HFFc6 (cell line): ENCODE results near the gene SPTLC3. TPM values are rescaled to one million over a fixed set of nuclear protein-coding genes. Genes with fewer than 3 reads are reported as not detected.

Source experiments
- DNase-seq: peaks from one replicate; pipeline ENCODE4 v3.0.0-alpha.2; 2018
- H3K27ac Mint-ChIP-seq: 2 replicates; pipeline ENCODE4 v1.8.0; 2020; ENCODE audit warnings: mild to moderate bottlenecking, mixed read lengths
- H3K27me3 Mint-ChIP-seq: 2 replicates; pipeline ENCODE4 v1.8.0; 2021; ENCODE audit warnings: mild to moderate bottlenecking, moderate library complexity, mixed read lengths; ENCODE audit not compliant: insufficient read depth
- H3K36me3 Mint-ChIP-seq: 2 replicates; pipeline ENCODE4 v1.8.0; 2021; ENCODE audit warnings: low read depth, mixed read lengths
- H3K4me1 Mint-ChIP-seq: 2 replicates; pipeline ENCODE4 v1.8.0; 2020; ENCODE audit warnings: low read depth, mixed read lengths
- H3K4me3 Mint-ChIP-seq: 2 replicates; pipeline ENCODE4 v1.8.0; 2020; ENCODE audit warnings: mild to moderate bottlenecking, moderate library complexity, mixed read lengths
- H3K9me3 Mint-ChIP-seq: 2 replicates; pipeline ENCODE4 v1.8.0; 2020; ENCODE audit warnings: mild to moderate bottlenecking, mixed read lengths
- total RNA-seq, 6 experiments: library from RNA; stranded (reverse); fragmentation: NEBNext Ultra II Directional; extraction: Animal tissue kit (Norgen Biotek cat#: 25700); gene quantifications; 2 replicates in 1 of 6; 3 replicates in 5 of 6; pipeline ENCODE4 v1.2.3, GENCODE V29; 2021
- TF ChIP-seq, protein P1 (sequence below): fragments of 200-600 bp; sonication (generic); IDR thresholded peaks from 2 replicates; pipeline ENCODE4 v1.5.0; 2021; ENCODE audit warnings: antibody characterized with exemption, mild to moderate bottlenecking

Gene SPTLC3
- total RNA-seq, 6 experiments from 2014 or later, result not detected

DNA sequence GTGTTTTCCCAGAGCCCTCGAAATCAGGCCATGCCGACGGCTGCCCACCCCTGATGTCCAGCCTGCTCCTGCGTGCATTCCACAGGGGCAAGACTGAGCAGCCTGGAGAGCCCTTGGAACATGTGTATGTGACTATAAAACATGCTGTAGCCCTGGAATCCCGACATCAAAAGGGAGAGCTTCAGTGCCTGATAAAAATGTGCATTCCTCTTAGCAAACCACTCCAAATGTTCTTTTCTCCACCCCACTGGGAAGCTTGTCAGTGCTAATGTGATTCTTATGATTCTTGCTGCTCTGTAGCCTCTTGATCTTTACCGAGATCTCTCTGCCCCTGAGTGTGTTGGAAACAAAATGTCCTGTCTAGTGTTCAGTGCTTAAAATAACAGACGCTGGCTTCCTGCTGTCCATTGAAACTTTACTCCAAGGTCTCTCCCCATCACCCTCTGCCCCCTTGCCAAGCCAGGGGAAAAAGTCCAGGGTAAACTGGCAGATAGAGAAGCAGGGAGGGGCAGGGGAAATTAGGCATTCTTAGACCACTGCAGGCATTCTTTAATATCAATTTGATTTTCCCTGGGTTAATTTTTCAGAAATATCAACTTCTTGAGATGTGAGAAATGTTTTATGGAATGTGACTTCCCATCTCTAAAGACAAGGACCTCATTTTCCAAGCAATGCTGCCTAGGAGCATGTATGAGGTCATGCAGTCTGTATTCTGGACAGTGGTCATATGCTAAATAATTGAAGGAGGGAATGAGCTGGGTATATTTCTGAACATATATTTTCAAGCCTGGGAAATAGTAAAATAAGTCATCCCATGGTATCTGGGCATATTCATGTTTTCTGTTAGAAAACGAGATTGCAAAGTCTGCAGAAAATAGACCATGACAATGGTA, 138.5 kb downstream of the SPTLC3 start:
- DNase-seq, result no peak
- Mint-ChIP-seq H3K27ac (no peak overlapping the region), H3K4me3 (no peak overlapping the region), H3K9me3 (peaks cover 26% of the 10 kb centered on the region), H3K36me3 (no peaks in the 10 kb centered on the region), H3K4me1 (no peaks in the 10 kb centered on the region), H3K27me3 (peaks cover 2% of the 10 kb centered on the region; the same call in 1 of the 2 replicates)
- TF ChIP-seq, protein P1, sequence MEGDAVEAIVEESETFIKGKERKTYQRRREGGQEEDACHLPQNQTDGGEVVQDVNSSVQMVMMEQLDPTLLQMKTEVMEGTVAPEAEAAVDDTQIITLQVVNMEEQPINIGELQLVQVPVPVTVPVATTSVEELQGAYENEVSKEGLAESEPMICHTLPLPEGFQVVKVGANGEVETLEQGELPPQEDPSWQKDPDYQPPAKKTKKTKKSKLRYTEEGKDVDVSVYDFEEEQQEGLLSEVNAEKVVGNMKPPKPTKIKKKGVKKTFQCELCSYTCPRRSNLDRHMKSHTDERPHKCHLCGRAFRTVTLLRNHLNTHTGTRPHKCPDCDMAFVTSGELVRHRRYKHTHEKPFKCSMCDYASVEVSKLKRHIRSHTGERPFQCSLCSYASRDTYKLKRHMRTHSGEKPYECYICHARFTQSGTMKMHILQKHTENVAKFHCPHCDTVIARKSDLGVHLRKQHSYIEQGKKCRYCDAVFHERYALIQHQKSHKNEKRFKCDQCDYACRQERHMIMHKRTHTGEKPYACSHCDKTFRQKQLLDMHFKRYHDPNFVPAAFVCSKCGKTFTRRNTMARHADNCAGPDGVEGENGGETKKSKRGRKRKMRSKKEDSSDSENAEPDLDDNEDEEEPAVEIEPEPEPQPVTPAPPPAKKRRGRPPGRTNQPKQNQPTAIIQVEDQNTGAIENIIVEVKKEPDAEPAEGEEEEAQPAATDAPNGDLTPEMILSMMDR, result no peak

- TF ChIP-seq, protein P1, result no peak
- Mint-ChIP-seq H3K9me3 (peaks cover 33% of the 10 kb centered on the region), H3K36me3 (no peaks in the 10 kb centered on the region), H3K4me3 (no peak overlapping the region), H3K4me1 (no peaks in the 10 kb centered on the region), H3K27ac (no peak overlapping the region), H3K27me3 (peaks cover 2% of the 10 kb centered on the region; the same call in 1 of the 2 replicates)
- DNase-seq, result no peak
Measured at GRCh38 chr20:13147971-13148370, 139.2 kb downstream of the SPTLC3 start.

GRCh38 chr20:13148402-13148801, 139.6 kb downstream of the SPTLC3 start:
- Mint-ChIP-seq H3K9me3 (peaks cover 37% of the 10 kb centered on the region), H3K27ac (no peak overlapping the region), H3K36me3 (no peaks in the 10 kb centered on the region), H3K4me3 (no peak overlapping the region), H3K27me3 (peaks cover 2% of the 10 kb centered on the region; the same call in 1 of the 2 replicates), H3K4me1 (no peaks in the 10 kb centered on the region)
- TF ChIP-seq, protein P1, result no peak
- DNase-seq, result no peak

DNA sequence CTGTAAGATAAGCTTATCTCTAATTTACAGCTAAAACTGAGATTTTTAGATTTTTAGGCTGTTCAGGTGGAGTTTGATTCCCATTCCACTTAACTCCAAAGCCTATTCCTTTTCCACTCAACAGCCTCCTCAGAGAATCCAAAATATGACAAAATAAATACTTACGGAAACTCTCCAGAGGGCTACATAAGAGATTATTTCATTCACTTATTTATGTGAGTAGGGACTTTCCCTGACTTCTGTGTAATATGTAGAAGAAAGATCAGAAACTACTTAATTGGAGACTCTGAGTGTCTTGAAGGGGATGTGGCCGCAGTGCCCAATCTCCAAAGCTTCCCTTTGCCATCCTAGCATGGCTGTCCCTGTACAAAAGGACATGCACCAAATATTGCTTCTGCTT, 140.2 kb downstream of the SPTLC3 start:
- Mint-ChIP-seq H3K27me3 (peaks cover 2% of the 10 kb centered on the region), H3K9me3 (peaks cover 39% of the 10 kb centered on the region)
- TF ChIP-seq, protein P1, result no peak

DNA sequence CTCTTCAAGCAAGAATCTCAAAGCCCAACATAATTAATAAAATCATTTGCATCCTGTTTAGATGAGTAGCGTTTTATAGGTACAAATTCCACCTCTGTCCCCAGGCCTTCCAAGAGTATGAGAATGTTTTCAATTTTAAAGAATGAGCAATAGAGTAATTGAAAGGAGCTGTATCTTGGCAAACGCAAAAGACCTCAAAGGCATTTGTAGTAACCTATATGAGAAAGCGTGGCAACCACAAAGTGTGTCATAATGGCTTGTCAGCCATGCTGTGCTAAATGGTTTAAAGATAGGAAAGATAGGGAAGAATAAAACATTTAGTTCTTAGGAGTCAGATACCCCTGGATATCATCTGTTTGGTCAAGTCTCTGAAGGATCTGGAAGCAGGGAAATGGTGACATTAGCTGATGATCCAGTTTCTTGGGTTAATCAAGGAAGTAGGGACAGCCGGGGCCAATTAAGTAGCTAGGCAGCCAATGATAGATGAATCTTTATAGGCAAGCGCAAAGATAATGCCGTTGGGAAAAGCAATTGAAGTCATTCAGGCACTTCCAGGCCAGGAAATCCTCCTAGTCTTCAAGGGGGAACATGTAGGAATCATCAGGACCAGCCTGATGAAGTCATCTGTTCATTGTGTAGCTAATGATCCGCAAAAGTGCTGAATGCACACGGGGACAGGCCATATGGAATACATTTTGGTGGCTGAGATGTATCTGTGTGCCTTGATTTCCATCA, 140.8 kb downstream of the SPTLC3 start:
- Mint-ChIP-seq H3K27ac (no peak overlapping the region), H3K27me3 (peaks cover 2% of the 10 kb centered on the region), H3K36me3 (no peaks in the 10 kb centered on the region), H3K9me3 (peaks cover 40% of the 10 kb centered on the region), H3K4me1 (no peaks in the 10 kb centered on the region), H3K4me3 (no peak overlapping the region)
- TF ChIP-seq, protein P1, result no peak
- no peak for DNase-seq

More for the DNA sequence above, 140.2 kb downstream of the SPTLC3 start:
- no peak for DNase-seq
- Mint-ChIP-seq H3K36me3 (no peaks in the 10 kb centered on the region), H3K27ac (no peak overlapping the region), H3K4me3 (no peak overlapping the region), H3K4me1 (no peaks in the 10 kb centered on the region)
